Hepatocyte (in vitro differentiated cells): ENCODE results near the gene MYH6.

ENCODE experiments used
- EZH2 ChIP-seq: fragments of 200-600 bp; sonication (generic); IDR thresholded peaks from 2 replicates; pipeline ENCODE4 v1.6.1; 2016; ENCODE audit warnings: antibody characterized with exemption, mild to moderate bottlenecking, borderline replicate concordance
- TF ChIP-seq, protein P1 (sequence below): fragments of 200-600 bp; sonication (generic); IDR thresholded peaks from 2 replicates; pipeline ENCODE4 v1.5.1; 2016; ENCODE audit warnings: antibody characterized with exemption, mild to moderate bottlenecking; ENCODE audit not compliant: poor library complexity

DNA sequence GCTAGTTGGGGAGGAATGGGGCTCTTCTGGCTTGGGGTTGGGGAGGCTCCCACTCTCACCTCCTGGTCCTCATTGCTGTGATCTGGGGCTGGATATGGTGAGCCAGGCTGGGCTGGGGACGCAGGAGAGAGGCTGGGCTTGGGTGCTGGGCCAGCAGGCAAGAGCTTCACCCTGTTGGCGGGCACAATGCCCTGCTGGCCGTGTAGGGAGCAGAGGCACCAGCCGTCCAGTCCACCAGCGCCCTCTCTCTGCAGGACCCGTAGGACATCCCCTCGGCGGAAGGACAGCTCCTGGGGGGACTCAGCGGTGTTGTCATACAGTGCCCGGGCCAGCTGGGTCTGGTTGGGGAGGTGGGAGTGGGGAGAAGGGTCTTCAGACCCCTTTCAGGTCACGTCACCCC, 47.6 kb downstream of the MYH6 start:
- TF ChIP-seq, protein P1, sequence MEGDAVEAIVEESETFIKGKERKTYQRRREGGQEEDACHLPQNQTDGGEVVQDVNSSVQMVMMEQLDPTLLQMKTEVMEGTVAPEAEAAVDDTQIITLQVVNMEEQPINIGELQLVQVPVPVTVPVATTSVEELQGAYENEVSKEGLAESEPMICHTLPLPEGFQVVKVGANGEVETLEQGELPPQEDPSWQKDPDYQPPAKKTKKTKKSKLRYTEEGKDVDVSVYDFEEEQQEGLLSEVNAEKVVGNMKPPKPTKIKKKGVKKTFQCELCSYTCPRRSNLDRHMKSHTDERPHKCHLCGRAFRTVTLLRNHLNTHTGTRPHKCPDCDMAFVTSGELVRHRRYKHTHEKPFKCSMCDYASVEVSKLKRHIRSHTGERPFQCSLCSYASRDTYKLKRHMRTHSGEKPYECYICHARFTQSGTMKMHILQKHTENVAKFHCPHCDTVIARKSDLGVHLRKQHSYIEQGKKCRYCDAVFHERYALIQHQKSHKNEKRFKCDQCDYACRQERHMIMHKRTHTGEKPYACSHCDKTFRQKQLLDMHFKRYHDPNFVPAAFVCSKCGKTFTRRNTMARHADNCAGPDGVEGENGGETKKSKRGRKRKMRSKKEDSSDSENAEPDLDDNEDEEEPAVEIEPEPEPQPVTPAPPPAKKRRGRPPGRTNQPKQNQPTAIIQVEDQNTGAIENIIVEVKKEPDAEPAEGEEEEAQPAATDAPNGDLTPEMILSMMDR, result no peak
- TF ChIP-seq EZH2, result no peak
